Lower leg skin (tissue), 4 donors: ENCODE results near the gene TCN1. TPM values are rescaled to one million over a fixed set of nuclear protein-coding genes. Genes with fewer than 3 reads are reported as not detected.

ENCODE experiments used
- DNase-seq, 2 donors: peaks; one replicate each; pipeline ENCODE4 v3.0.0-alpha.2; 2019; ENCODE audit warnings: low spot score in 2 of 2
- H3K4me3 ChIP-seq: fragments of 200-600 bp; sonication (generic); 2 replicates; pipeline ENCODE4 v1.5.1; 2017; ENCODE audit warnings: mild to moderate bottlenecking, low read depth; ENCODE audit not compliant: poor library complexity, severe bottlenecking
- POLR2A ChIP-seq, 2 donors: fragments of 450-650 bp; IDR thresholded peaks; one replicate each; pipeline ENCODE4 v1.6.1; 2016 to 2017; ENCODE audit warnings: antibody characterized with exemption in 2 of 2, mild to moderate bottlenecking in 1 of 2, moderate library complexity in 1 of 2
- WGBS, 2 donors: methylation state at CpG; one replicate each; pipeline ENCODE4 v1.1.5; 2018; 5-methylcytosine and 5-hydroxymethylcytosine counted together
- intact Hi-C: fragments of 100-400 bp; cut with DNase I; formaldehyde crosslinking; loops from one replicate; pipeline ENCODE4 v1.15.0; 2023; ENCODE audit warnings: low total_unique reads
- total RNA-seq, 4 donors: library from RNA; depleted of rRNA; stranded (reverse); fragments of >200 nt; gene quantifications; one replicate each; pipeline ENCODE4 v1.1.0, GENCODE V29; 2016
- TF ChIP-seq, protein P1 (sequence below), 3 donors: fragments of 450-650 bp; IDR thresholded peaks; one replicate each; pipeline ENCODE4 v1.5.1; 2016; ENCODE audit warnings: antibody characterized with exemption in 3 of 3, mild to moderate bottlenecking in 3 of 3, moderate library complexity in 2 of 3

The TCN1 gene
- total RNA-seq, 4 donors from 2014 or later, result 0.84 to 4.2 (median 1.5) TPM

DNA sequence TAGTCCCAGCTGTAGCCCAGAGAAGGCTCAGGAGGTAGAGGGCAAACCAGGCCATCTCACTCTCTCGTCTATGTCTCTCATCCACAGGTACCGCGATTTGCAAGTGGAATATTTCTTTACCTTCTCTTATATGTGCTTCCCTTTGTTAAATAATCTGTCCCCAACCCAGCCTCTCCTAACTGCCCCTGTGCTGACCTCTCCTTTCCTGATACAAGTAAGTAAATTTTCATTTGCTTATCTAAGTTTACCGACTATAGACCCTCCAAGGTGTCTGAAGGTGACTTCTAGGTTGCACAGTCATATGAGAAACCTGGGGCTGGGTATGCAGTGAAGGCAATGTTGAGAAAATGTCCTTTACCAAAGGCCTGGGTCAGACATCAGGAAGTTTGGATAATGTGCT lies 20.9 kb downstream of the TCN1 start, which contains the start of gene CBLIF:
TSS of gene CBLIF (minus strand) at position 101 of the 400 bp plus-strand sequence. CDS start at position 55, 46 bp downstream.
- intact Hi-C loops, result no loop called here
- TF ChIP-seq, protein P1, sequence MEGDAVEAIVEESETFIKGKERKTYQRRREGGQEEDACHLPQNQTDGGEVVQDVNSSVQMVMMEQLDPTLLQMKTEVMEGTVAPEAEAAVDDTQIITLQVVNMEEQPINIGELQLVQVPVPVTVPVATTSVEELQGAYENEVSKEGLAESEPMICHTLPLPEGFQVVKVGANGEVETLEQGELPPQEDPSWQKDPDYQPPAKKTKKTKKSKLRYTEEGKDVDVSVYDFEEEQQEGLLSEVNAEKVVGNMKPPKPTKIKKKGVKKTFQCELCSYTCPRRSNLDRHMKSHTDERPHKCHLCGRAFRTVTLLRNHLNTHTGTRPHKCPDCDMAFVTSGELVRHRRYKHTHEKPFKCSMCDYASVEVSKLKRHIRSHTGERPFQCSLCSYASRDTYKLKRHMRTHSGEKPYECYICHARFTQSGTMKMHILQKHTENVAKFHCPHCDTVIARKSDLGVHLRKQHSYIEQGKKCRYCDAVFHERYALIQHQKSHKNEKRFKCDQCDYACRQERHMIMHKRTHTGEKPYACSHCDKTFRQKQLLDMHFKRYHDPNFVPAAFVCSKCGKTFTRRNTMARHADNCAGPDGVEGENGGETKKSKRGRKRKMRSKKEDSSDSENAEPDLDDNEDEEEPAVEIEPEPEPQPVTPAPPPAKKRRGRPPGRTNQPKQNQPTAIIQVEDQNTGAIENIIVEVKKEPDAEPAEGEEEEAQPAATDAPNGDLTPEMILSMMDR (IDR thresholded peaks at IDR 0.05), result no peak
- no peak for TF ChIP-seq POLR2A (IDR thresholded peaks at IDR 0.05)
- no peak for DNase-seq
- 80 to 81% methylated on average over 4 of the region's 4 CpGs for WGBS, 2 donors
- no peak within 1 kb of the TSS for H3K4me3 ChIP-seq

DNA sequence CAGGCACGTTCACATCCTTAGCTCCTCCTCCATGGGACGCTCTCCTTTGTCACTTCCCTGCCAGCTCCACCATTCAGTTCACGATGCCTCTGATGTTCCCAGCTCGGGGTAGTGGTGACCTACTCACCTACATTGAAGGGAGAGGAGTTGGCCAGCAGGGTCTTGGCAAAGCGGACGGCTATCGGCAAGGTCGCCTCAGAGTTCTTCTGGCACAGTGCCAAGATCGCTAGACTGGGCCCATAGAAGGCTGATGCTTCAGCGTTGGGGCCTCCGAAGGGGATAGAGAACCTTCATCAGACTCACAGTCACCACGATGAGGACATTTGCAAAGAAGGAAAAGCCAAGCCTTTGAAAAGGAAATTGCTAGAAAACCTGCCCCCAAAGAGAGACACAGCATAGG lies 24.0 kb downstream of the TCN1 start:
- intact Hi-C loops, result no loop called here
- no peak overlapping the region for H3K4me3 ChIP-seq
- no peak for DNase-seq
- WGBS, 2 donors, result 79 to 81% methylated on average over 12 of the region's 12 CpGs
- TF ChIP-seq, protein P1 (IDR thresholded peaks at IDR 0.05), result no peak
- no peak for TF ChIP-seq POLR2A (IDR thresholded peaks at IDR 0.05)

DNA sequence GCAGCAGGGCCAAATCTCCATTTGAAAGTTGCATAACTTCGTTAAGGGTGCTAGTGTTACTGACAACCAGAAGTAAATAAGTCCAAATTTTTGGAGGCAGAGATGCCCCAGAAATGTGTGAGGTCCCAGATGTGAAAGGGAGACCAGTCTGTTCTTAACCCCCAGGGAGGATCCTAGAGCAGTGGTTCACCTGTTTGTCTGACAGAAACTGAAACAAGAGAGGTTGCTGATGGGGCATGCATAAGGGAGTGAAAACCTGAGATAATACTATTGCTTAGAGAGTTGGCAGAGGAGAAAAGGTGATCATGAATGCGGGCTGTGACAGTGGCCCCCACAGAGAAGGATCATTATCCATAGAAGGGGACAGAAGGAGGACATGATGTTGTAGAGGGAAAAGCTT lies 24.8 kb downstream of the TCN1 start:
- no peak for DNase-seq
- TF ChIP-seq, protein P1 (IDR thresholded peaks at IDR 0.05), result no peak
- TF ChIP-seq POLR2A (IDR thresholded peaks at IDR 0.05), result no peak
- H3K4me3 ChIP-seq, result no peak overlapping the region
- intact Hi-C loops, result no loop called here
- 83 to 93% methylated on average over 2 of the region's 2 CpGs for WGBS, 2 donors

DNA sequence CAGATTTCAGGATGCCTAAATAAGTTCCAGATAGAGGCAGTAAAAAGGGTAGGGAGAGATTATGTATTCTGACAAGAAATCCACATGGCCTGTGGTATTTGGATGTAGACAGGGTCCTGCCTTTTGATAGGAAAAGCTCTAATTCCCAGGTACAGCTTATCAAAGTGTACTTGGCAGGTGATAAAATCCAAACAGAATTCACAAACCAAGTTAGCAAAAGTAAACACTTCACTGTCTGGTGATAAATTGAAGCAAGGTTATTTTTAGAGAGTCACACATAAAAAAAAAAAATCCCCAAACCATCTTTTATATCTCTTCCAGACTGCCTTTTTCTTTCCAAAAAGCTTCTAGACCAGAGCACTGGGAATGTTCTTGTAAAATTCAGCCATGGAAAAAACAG lies 26.7 kb downstream of the TCN1 start:
- no peak overlapping the region for H3K4me3 ChIP-seq
- intact Hi-C loops, result no loop called here
- no peak for DNase-seq
- TF ChIP-seq, protein P1 (IDR thresholded peaks at IDR 0.05), result no peak
- TF ChIP-seq POLR2A (IDR thresholded peaks at IDR 0.05), result no peak

DNA sequence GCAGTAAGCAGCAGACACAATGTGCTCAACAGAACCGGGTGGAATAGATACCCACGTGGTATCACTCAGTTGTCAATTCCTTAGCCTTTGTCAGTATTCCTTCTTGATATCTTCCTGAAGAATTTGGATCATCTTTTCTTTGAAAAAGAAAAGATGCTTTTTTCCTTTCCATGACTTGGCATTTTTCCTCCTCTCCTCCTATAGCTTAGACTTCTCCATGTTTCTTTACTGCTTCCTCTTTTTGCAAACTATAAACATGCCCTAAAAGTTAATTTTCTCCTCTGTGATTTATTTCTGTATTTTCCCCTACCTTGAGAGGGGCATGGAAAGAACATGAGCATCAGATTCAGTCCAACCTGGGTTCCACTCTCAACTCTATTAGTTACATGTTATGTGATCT lies 32.7 kb downstream of the TCN1 start:
- WGBS, 2 donors, result 78 to 81% methylated on average over 2 of the region's 2 CpGs
- intact Hi-C loops, result no loop called here
- no peak overlapping the region for H3K4me3 ChIP-seq
- no peak for DNase-seq
- TF ChIP-seq POLR2A (IDR thresholded peaks at IDR 0.05), result no peak
- TF ChIP-seq, protein P1 (IDR thresholded peaks at IDR 0.05), result no peak

DNA sequence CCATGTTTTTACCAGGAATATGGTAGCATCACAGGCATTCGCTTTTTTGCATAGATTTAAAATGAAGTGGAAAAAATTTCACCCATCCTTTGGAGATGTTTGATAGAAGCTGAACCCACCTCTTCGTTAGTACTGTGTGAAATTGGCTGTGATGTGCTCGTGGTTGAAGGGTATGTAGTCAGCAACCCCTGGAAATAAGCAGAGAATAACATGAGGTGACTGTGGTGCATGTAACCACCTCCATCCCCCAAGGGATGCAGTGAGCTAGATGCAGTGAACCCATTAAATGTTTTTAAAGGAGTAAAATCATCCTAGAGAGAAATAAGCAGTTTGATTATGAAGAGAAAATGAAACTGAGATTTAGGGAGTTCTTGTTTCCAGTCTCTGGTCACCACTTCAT lies 36.9 kb downstream of the TCN1 start:
- DNase-seq, result no peak
- intact Hi-C loops, result no loop called here
- H3K4me3 ChIP-seq, result no peak overlapping the region
- WGBS, 2 donors, result 80 to 85% methylated on average over 3 of the region's 3 CpGs
- TF ChIP-seq POLR2A (IDR thresholded peaks at IDR 0.05), result no peak
- TF ChIP-seq, protein P1 (IDR thresholded peaks at IDR 0.05), result no peak
